Activated CD4-positive, alpha-beta T cell treated with anti-CD3 and anti-CD28 coated beads, Interleukin-2, Interleukin-6, amounts not matched to agents 100 ng/mL and 50 ng/mL, durations not matched to agents 16 hours and 8 hours (primary cell): ENCODE data around the gene TMC8.
"Not testable (repeated sequence)": the region's sequence is repeated elsewhere in the genome, so short reads cannot be mapped to it uniquely, and the experiment has no call there.

Experiments
- DNase-seq: peaks from one replicate; pipeline ENCODE4 v3.0.0-alpha.2; 2020

TMC8 gene

DNA sequence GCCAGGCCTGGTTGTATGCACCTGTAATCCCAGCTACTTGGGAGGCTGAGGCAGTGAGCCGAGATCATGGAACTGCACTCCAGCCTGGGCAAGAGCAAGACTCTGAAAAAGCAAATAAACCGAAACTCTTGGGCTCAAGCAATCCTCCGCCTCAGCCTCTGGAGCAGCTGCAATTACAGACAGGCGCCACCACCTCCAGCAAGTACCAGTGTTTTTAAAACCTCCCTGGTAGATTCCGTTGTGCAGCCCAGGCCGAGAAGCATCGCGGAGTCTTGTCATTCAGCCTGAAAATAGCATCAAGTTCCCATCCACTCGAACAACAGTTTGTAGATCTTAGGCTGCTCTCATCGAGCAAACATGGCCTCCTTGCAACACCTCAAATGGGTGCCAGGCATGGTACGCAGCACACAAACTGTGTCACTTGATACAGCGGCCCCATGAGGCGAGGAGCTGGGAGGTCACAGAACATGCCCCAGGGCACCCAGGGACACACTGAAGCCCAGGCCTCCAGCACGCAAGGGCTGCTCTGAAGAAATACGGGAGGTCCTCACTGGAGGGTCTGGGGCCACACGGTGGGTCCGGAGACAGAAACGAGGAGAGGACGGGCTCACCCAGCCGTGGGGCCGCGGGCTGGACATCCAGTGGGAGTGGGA lies 20.1 kb upstream of the TMC8 start:
- no peak for DNase-seq

- no peak for DNase-seq
Observed at GRCh38 chr17:78111016-78111726, 19.4 kb upstream of the TMC8 start.

GRCh38 chr17:78111727-78112517 lies 18.6 kb upstream of the TMC8 start:
- DNase-seq = no peak

- peak; percentile 87 for DNase-seq
Observed at GRCh38 chr17:78112518-78113471, 17.8 kb upstream of the TMC8 start.

DNA sequence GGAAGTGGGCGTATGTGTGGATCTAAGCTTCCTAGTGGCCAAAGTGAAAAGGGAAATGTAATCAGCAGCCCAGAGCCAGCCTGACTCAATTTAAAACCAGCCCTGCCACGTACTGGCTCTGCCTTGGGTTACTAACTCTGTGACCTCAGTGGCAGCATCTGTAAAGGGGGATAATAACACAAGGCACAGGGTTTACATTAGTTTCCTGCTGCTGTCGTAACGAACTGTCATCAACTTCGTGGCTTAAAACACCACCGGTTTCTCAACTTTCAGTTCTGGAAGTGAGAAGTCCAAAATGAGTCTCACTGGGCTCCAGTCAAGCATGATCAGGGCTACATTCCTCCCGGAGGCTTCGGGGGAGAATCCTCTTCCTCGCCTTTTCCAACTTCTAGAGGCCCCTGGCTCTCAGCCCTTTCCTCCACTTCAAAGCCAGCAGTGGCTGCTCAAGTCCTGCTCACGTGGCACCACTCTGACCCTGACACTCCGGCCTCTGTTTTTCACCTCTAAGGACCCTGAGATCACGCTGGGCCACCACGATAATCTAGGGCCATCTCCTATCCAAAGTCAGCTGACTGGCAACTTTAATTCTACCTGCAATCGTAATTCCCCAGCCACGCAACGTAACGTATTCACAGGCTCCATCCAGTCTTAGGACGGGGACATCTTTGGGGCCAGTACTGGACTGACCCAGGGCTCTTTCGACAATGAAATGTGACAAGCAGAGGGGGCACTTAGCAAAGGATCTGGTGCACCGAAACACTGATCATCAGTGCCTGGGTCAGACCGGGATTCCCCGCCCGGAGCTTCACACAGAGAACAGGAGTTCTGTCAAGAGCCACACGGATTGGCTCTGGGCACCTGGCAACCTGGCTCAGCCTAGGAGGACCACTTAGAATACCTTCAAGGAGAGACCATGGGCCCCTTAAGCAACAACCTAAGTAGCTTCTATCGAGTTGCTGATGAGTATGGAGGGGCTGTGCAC lies 16.5 kb upstream of the TMC8 start:
- DNase-seq = peak; percentile 85

DNA sequence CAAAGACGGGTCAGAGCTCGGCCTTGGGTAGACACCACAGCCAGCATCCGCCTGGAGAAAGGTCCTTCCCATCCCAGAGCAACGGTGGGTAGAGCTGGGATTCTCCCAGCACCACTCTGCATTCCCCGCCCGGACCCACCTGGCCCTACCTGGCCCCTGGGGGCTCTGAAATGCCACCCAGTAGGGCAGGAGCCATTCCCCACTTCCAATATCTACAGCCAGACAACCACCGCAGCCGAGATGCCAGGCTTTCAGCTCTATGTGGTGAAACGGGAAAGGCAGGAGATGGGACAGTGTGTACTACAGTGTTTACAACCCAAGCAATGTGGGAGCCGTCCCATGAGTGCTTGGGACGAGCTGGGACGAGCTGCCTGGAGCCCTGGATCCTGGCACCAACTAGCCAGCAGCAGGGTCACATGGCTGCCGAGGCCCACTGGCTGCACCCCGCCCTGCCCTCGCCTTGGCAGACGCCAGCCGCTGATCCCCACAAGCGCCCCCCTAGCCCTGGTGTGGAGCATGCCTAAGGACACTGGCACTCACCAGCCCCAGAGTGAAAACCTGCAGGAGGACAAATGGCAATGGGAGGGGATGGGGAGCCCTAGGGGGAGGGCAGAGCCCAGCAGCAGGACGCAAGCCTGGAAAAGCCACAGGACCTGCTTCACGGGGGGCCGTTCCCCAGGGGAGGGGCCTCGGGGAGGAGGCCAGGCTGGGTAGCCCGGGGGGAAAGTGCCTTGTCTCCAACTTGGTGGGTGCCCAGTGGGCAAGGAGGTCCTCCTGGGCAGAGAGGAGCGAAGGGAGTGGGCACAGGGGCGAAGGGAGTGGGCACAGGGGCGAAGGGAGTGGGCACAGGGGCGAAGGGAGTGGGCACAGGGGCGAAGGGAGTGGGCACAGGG lies 15.5 kb upstream of the TMC8 start:
- no peak for DNase-seq

DNA sequence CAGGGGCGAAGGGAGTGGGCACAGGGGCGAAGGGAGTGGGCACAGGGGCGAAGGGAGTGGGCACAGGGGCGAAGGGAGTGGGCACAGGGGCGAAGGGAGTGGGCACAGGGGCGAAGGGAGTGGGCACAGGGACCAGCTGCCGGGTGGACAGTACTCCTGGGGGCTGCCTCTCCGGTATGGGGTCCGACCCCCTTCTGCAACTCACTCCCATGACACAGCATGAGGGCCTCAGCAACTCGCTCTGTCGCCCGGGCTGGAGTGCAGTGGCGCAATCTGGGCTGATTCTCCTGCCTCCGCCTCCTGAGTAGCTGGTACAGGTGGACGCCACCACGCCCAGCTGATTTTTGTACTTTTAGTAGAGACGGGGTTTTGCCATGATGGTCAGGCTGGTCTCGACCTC lies 14.8 kb upstream of the TMC8 start:
- DNase-seq = not testable (repeated sequence)

DNA sequence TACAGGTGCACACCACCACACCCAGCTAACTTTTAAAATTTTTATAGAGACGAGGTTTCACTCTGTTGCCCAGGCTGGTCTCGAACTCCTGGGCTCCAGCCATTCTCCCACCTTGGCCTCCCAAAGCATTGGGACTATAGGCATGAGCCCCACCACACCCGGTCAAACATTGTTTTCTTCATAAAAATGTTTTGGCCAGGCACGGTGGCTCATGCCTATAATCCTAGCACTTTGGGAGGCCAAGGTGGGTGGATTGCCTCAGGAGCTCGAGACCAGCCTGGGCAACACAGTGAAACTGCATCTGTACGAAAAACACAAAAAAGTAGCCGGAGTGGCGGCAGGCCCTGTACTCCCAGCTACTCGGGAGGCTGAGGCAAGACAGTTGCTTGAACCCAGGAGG lies 14.2 kb upstream of the TMC8 start:
- DNase-seq = no peak

DNA sequence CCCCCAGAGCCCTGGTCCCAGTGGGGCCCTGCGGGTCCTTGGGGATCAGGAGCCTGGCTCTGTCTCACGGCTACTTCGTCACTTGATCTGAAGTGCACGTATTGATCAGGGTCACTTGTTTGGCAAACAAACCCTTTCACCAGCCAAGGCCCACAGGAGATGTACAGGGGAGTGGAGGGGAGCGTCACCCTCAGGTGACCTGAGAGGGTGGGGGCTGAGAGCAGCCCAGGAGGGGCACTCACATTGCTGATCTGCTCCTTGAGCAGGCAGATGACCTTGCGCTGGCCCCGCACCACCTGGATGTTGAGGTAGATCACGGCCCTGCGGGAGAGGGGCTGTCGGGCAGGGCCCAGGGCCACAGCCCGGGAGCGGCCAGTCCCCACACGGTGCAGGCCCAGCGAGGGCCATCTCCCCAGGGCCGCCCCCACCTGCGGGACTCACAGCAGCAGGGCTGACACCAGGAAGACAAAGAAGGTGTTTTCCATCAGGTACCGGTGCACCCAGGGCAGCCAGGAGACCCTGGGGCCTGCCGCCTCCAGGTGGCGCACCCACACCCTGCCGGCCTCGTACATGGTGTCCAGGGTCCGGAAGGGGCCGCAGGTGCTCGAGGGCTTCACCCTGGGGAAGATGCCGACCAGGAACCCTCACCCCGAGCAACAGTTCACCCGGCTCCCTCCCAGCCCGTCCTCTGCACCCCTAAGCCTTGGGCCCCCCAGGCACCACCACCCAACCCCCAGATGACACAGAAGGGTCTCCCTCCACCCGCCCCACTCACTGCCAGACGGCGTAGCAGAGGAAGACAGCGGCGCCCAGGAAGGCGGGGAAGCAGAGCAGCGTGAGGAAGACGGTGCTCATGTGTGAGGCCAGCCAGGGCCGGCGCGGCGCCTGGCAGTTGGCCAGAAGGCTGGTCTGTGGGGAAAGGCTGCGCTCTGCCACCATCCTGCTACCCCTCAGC lies 13.3 kb upstream of the TMC8 start:
- DNase-seq = no peak

- DNase-seq = no peak
Observed at GRCh38 chr17:78118801-78119241, 11.8 kb upstream of the TMC8 start.

- no peak for DNase-seq
Observed at GRCh38 chr17:78120537-78120936, 10.0 kb upstream of the TMC8 start.

DNA sequence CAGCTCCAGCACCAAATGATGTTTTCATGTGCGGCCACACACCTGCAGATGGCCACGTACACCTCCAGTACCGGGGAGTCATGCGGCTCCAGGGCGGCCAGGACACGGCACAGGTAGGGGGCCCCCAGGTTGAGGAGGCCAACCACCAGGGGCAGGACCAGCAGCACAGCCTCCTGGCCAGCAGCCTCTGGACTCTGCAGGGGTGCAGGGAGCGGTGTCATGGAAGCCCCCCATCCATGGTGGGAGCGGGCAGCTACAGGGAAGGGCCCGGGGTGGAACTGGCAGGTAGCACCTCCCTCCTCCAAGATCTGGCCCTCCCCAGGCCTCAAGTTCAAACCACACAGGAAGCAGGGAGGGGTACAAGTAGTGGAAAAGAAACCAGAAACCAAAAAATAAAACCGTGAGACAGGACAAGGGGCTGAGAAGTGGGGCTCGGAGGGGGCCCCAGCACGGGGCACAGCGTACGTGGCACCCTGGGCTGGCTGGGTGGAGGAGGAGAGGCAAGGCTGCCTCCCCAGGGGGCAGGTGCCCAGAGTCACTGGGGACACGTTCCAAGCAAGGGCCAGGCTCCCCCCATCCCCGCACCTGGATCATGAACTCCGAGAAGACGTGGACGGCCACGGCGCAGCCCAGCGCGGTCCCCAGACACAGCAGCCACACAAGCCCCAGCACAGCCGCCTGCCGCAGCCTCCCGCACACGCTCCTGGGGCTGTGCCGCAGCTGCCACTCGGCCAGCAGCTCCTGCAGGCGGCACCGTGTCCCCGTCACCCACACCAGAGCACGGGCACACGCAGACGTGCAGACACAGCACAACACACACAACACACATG lies 9.4 kb upstream of the TMC8 start:
- DNase-seq = peak; percentile 78

DNA sequence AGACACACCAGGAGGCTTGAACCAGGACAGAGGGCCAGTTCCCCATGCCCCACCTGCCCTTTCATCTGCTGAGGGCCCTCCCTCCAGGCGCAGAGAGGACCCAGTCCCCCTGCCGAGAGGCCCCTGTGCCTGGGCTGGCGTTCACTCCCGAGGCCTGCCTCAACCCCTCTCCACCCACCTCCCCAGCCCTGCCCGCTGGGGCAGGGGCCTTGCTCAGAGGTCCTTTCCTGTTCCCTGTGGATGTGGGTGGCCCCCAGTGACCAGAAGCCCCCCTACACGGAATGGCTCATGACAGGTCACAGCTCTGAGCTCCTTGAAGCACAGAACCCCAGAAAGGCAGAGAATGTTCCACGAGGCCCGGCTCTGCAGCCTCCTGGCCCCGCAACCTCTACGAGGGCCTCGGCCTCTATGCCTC lies 8.8 kb upstream of the TMC8 start:
- no peak for DNase-seq

- DNase-seq = no peak
Observed at GRCh38 chr17:78122216-78122930, 8.2 kb upstream of the TMC8 start.

- no peak for DNase-seq
Observed at GRCh38 chr17:78122931-78123249, 7.7 kb upstream of the TMC8 start.

GRCh38 chr17:78123258-78123929 lies 7.2 kb upstream of the TMC8 start:
- no peak for DNase-seq
